NT2/D1 (cell line): ENCODE data around the gene SLC23A3.

Experiments
- SUZ12 ChIP-seq: IDR thresholded peaks from 2 replicates; pipeline ENCODE4 v1.6.1; 2011; ENCODE audit not compliant: insufficient read length, insufficient read depth; ENCODE audit errors: extremely low read depth
- YY1 ChIP-seq: IDR thresholded peaks from 2 replicates; pipeline ENCODE4 v1.6.1; 2011; ENCODE audit not compliant: insufficient read length, insufficient read depth
- ZNF274 ChIP-seq: IDR thresholded peaks from 2 replicates; pipeline ENCODE4 v1.6.1; 2011; ENCODE audit warnings: mild to moderate bottlenecking, low read depth, low read length

GRCh38 chr2:219168526-219168925 lies 1.3 kb downstream of the SLC23A3 start:
- TF ChIP-seq YY1, result no peak
- no peak for TF ChIP-seq SUZ12
- no peak for TF ChIP-seq ZNF274
